ENCODE data around the gene EHMT1. TPM values are rescaled to one million over a fixed set of nuclear protein-coding genes. Genes with fewer than 3 reads are reported as not detected.
"Not testable (repeated sequence)": the region's sequence is repeated elsewhere in the genome, so short reads cannot be mapped to it uniquely, and the experiment has no call there.

EHMT1 gene
- total RNA-seq, 1 donor from 2014 or later = 64.5 TPM

DNA sequence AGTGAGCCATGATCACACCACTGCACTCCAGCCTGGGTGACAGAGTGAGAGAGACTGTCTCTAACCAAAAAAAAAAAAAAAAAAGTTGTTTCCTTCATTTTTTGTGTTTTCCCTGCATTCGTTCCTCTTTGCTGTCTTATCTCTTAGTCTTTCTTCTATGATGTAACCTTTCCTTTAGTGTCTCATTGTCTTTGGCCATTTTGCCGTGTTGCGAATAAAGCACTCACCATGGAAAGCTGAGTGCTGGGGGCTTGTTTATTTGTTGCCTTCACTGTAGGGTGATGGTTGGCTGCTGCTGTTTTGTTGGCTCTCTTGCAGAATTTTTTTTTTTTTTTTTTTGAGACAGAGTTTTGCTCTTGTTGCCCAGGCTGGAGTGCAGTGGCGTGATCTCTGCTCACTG is 7.7 kb downstream of the EHMT1 start:
- H3K36me3 Mint-ChIP-seq (ENCODE audit: low read depth, unreplicated experiment) = peaks cover 7% of the 10 kb centered on the region
- Histone ChIP-seq H2AFZ (ENCODE audit: low read depth, low read length) (no peak overlapping the region), H4K20me1 (ENCODE audit: insufficient read depth, low read length) (peaks cover 85% of the 10 kb centered on the region), H3K9me3 (ENCODE audit: insufficient read depth, low read depth, low read length) (no peaks in the 10 kb centered on the region), H3K36me3 (ENCODE audit: insufficient read depth, low read length) (no peaks in the 10 kb centered on the region), H3K27ac (ENCODE audit: low read depth, low read length) (no peak overlapping the region), H3K4me1 (ENCODE audit: insufficient read depth, low read length) (peaks cover 2% of the 10 kb centered on the region), H3K9ac (ENCODE audit: low read length) (no peak overlapping the region), H3K27me3 (ENCODE audit: insufficient read depth, low read length) (no peaks in the 10 kb centered on the region), H3K4me2 (ENCODE audit: low read length) (no peak overlapping the region), H3K4me3 (ENCODE audit: insufficient read depth, low read depth, low read length) (no peak overlapping the region), H3K79me2 (ENCODE audit: insufficient read depth, low read length) (peaks cover 99% of the 10 kb centered on the region)
- no peaks in the 10 kb centered on the region for H3K9me3 Mint-ChIP-seq (ENCODE audit: unreplicated experiment)
- no peak overlapping the region for H3K27ac Mint-ChIP-seq (ENCODE audit: unreplicated experiment)
- DNase-seq (ENCODE audit: low read depth) = no peak
- peaks cover 18% of the 10 kb centered on the region for H3K4me1 Mint-ChIP-seq (ENCODE audit: low read depth, unreplicated experiment)
- TF ChIP-seq, protein P1, sequence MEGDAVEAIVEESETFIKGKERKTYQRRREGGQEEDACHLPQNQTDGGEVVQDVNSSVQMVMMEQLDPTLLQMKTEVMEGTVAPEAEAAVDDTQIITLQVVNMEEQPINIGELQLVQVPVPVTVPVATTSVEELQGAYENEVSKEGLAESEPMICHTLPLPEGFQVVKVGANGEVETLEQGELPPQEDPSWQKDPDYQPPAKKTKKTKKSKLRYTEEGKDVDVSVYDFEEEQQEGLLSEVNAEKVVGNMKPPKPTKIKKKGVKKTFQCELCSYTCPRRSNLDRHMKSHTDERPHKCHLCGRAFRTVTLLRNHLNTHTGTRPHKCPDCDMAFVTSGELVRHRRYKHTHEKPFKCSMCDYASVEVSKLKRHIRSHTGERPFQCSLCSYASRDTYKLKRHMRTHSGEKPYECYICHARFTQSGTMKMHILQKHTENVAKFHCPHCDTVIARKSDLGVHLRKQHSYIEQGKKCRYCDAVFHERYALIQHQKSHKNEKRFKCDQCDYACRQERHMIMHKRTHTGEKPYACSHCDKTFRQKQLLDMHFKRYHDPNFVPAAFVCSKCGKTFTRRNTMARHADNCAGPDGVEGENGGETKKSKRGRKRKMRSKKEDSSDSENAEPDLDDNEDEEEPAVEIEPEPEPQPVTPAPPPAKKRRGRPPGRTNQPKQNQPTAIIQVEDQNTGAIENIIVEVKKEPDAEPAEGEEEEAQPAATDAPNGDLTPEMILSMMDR (IDR thresholded peaks at IDR 0.05; ENCODE audit: insufficient read depth, low read depth, low read length) = no peak
- no peak for TF ChIP-seq EZH2 (IDR thresholded peaks at IDR 0.05; ENCODE audit: insufficient read depth, low read length)
- H3K27me3 Mint-ChIP-seq (ENCODE audit: low read depth, unreplicated experiment) = no peaks in the 10 kb centered on the region
- no peak for FAIRE-seq
- no peak overlapping the region for H3K4me3 Mint-ChIP-seq (ENCODE audit: unreplicated experiment)

DNA sequence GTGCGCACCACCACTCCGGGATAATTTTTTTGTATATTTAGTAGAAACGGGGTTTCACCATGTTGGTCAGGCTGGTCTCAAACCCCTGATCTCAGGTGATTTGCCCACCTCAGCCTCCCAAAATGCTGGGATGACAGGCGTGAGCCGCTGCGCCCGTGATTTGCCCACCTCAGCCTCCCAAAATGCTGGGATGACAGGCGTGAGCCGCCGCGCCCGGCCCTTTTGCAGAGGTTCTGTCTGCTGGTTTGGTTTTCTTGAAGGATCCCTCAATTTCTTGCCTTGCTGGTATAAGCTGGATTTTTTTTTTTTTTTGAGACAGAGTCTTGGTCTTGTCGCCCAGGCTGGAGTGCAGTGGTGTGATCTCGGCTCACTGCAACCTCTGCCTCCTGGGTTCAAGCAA is 8.6 kb downstream of the EHMT1 start:
- not testable (repeated sequence) for H3K9me3 ChIP-seq (ENCODE audit: insufficient read depth, low read depth, low read length); H3K9ac ChIP-seq (ENCODE audit: low read length); H3K4me1 ChIP-seq (ENCODE audit: insufficient read depth, low read length); H3K4me2 ChIP-seq (ENCODE audit: low read length); H2AFZ ChIP-seq (ENCODE audit: low read depth, low read length); H3K4me3 Mint-ChIP-seq (ENCODE audit: unreplicated experiment); H3K27ac ChIP-seq (ENCODE audit: low read depth, low read length); H3K27ac Mint-ChIP-seq (ENCODE audit: unreplicated experiment); H3K36me3 Mint-ChIP-seq (ENCODE audit: low read depth, unreplicated experiment); H3K27me3 Mint-ChIP-seq (ENCODE audit: low read depth, unreplicated experiment); H3K36me3 ChIP-seq (ENCODE audit: insufficient read depth, low read length); H3K9me3 Mint-ChIP-seq (ENCODE audit: unreplicated experiment); H3K4me3 ChIP-seq (ENCODE audit: insufficient read depth, low read depth, low read length); DNase-seq (ENCODE audit: low read depth); H3K27me3 ChIP-seq (ENCODE audit: insufficient read depth, low read length); FAIRE-seq
- Histone ChIP-seq H4K20me1 (ENCODE audit: insufficient read depth, low read length) (peaks cover 88% of the 10 kb centered on the region), H3K79me2 (ENCODE audit: insufficient read depth, low read length) (peaks cover 99% of the 10 kb centered on the region)
- peaks cover 19% of the 10 kb centered on the region for H3K4me1 Mint-ChIP-seq (ENCODE audit: low read depth, unreplicated experiment)

DNA sequence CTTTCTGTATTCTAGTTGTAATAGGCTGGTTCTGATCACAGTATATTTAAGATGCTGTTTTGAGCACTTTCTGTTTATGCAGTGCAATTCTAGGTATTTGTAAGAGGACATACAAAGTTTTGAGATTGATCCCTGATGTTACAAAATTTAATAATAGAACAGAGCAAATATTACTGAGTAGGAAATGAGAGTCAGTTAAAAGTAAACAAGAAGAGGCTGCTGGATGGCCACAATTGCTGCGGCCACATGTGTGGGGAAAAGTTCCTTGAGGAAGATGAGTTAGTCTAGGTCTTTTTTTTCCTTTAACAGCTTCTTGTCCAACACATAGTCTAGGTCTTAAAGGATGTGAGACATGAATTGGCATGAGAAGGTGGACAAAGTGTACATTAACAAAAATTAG is 11.3 kb downstream of the EHMT1 start:
- Histone ChIP-seq H3K9ac (ENCODE audit: low read length) (no peak overlapping the region), H3K4me1 (ENCODE audit: insufficient read depth, low read length) (peaks cover 2% of the 10 kb centered on the region), H3K79me2 (ENCODE audit: insufficient read depth, low read length) (peaks cover 98% of the 10 kb centered on the region), H4K20me1 (ENCODE audit: insufficient read depth, low read length) (peaks cover 82% of the 10 kb centered on the region), H3K4me2 (ENCODE audit: low read length) (no peak overlapping the region), H2AFZ (ENCODE audit: low read depth, low read length) (no peak overlapping the region), H3K36me3 (ENCODE audit: insufficient read depth, low read length) (no peaks in the 10 kb centered on the region), H3K27me3 (ENCODE audit: insufficient read depth, low read length) (no peaks in the 10 kb centered on the region), H3K4me3 (ENCODE audit: insufficient read depth, low read depth, low read length) (no peak overlapping the region), H3K9me3 (ENCODE audit: insufficient read depth, low read depth, low read length) (no peaks in the 10 kb centered on the region), H3K27ac (ENCODE audit: low read depth, low read length) (no peak overlapping the region)
- Mint-ChIP-seq H3K27me3 (ENCODE audit: low read depth, unreplicated experiment) (no peaks in the 10 kb centered on the region), H3K9me3 (ENCODE audit: unreplicated experiment) (no peaks in the 10 kb centered on the region), H3K27ac (ENCODE audit: unreplicated experiment) (no peak overlapping the region), H3K4me3 (ENCODE audit: unreplicated experiment) (peak overlapping the region; percentile 51), H3K36me3 (ENCODE audit: low read depth, unreplicated experiment) (peaks cover 5% of the 10 kb centered on the region), H3K4me1 (ENCODE audit: low read depth, unreplicated experiment) (peaks cover 27% of the 10 kb centered on the region)
- TF ChIP-seq, protein P1 (IDR thresholded peaks at IDR 0.05; ENCODE audit: insufficient read depth, low read depth, low read length) = no peak
- TF ChIP-seq EZH2 (IDR thresholded peaks at IDR 0.05; ENCODE audit: insufficient read depth, low read length) = no peak
- FAIRE-seq = no peak
- DNase-seq (ENCODE audit: low read depth) = no peak

Measured in astrocyte (in vitro differentiated cells and primary cell).